HG02981 (cell line): ENCODE measurements around the gene SPINK4.

Experiments
- ATAC-seq: cut with Tn5 transposase; IDR thresholded peaks from one replicate; pipeline ENCODE4 v1.9.1; 2021; ENCODE audit warnings: mild to moderate bottlenecking, moderate library complexity; ENCODE audit not compliant: unreplicated experiment

The SPINK4 gene

GRCh38 chr9:33256236-33256635, 16.3 kb downstream of the SPINK4 start:
- no peak for ATAC-seq

DNA sequence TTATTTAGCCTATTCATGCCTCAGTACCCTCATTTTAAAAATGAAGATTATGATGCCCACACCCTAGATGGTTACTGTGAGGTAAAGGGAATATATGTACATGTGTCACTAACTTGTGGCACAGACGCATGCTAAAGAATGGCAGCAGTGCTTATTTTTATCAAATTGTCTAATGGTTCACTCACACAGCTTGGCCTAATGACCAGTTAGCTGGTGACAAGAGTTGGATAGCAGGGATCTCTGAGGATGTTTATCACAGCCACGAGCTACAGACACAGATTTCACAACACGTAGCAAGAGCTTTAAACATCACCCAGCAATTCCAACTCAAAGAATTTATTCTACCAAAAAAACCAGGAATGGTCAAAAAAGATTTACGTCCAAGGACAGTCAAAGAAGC, 17.3 kb downstream of the SPINK4 start:
- ATAC-seq: no peak

DNA sequence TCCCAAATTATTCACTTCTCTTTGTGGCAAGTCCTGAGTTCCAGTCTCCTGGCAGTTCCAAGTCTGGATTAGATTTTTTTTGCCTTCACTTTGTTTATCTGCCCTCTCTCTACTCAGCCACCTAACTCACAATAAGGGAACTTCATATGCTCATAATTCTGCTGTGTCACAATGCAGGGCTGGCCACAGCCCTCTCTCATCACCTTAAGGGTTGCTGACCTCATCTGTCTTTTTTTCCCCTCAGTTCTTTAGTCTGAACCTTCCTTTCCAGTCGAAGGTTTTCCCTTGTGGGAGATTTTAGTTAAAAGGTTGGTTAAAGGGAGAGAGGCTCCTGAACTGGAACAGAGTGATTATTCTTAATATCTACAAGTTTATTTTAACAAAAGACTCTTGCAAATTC, 20.4 kb downstream of the SPINK4 start:
- no peak for ATAC-seq

- ATAC-seq: no peak
Measured at GRCh38 chr9:33263131-33264002, 23.4 kb downstream of the SPINK4 start.

DNA sequence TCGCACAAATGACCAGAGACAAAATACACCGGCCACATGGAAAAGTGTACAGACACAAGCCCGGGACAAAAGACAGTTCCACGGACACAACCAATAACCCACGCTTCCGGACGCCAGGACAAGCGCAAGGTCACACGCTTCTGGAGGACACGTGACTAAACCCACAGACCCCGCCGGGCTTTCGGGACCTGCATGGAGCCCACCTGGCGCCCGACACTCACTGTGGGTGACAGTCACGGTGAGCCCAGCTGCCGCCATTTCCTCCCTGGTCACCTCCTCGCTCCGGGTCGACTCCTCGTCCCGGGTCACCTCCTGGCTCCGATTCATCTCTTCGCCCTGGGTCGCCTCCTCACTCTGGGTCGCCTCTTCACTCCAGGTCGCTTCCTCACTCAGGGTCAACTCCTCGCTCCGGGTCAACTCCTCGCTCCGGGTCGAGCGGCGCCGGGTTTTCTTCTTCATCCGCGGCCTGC, 24.1 kb downstream of the SPINK4 start:
- ATAC-seq: peak; percentile 22

DNA sequence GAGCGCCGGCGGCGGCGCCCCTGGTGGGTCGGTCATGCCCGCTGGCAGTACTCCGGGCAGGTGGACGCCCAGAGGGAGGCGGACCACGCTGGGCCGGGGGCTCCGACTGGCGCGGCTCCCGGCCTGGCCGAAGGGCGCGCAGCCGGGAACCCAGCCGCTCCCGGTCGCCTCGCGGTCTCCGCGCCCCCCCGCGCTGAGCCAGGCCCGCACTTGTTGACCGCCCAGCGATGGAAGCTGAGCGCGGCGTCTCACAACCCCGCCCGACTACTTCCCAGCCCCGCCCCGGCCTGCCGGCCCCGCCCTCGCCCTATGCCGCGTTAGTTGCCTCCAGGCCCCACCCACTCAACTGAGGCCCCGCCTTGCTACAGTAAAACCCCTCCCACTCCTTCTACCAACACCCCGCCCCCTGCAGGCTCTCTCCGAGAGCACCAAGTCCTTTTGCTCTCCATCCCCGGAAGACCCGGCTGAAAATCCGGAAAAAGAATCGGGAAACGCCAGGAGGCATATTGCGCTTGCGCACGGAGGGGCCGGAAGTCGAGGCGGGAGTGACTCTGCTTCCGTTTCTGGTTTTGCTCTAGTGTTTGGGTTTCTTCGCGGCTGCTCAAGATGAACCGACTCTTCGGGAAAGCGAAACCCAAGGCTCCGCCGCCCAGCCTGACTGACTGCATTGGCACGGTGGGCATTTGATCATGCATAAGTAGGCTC, 24.7 kb downstream of the SPINK4 start, which contains the start of the genes BAG1 and CHMP5:
Gene BAG1, minus strand, starts transcription at position 236 of the 705 bp plus-strand sequence.
Gene CHMP5, plus strand, starts transcription at position 577 of the 705 bp plus-strand sequence. Its CDS starts 30 bp downstream, at position 607.
- ATAC-seq: peak; percentile 87

GRCh38 chr9:33265211-33265865, 25.4 kb downstream of the SPINK4 start:
- no peak for ATAC-seq

GRCh38 chr9:33267151-33267767, 27.3 kb downstream of the SPINK4 start:
- no peak for ATAC-seq

GRCh38 chr9:33270146-33270545, 30.2 kb downstream of the SPINK4 start:
- no peak for ATAC-seq

- ATAC-seq: no peak
Measured at GRCh38 chr9:33272061-33272460, 32.1 kb downstream of the SPINK4 start.

DNA sequence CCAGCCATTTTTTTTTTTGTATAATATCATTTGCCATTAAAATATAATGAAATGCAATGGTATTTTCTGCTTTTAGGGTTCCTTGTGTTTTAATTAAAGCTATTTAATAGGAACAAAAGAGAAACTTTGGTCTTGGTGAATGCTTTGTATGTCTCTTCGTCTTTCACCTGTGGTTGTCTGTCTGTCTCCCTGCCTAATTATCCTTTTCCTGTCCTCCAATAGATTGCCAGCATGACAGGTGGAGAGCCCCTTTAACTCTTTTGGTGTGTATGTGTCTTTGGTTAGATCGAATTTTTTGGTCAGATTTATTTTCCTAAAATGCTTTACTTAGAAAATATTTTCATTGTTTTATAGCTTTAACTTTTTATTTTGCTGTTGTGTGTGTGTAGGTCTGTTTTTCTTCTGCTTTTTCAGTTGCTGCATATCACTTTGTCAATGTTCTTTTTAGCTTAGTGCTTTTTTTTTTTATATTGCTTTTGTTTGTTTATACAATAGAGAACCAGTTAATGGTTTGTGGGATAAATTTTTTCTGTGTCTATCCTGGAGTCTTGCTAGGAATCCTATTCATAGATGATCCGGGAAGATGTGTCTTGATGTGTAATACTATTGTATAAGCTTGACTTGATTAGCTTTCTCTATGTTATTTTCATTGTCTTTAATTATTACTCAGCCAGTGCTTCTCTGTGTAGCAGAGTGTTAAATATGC, 33.5 kb downstream of the SPINK4 start:
- no peak for ATAC-seq

- ATAC-seq: no peak
Measured at GRCh38 chr9:33273972-33274328, 34.0 kb downstream of the SPINK4 start.

- no peak for ATAC-seq
Measured at GRCh38 chr9:33277484-33277883, 37.5 kb downstream of the SPINK4 start.

GRCh38 chr9:33285502-33285901, 45.5 kb downstream of the SPINK4 start:
- no peak for ATAC-seq

GRCh38 chr9:33287087-33287490, 47.1 kb downstream of the SPINK4 start:
- ATAC-seq: no peak

DNA sequence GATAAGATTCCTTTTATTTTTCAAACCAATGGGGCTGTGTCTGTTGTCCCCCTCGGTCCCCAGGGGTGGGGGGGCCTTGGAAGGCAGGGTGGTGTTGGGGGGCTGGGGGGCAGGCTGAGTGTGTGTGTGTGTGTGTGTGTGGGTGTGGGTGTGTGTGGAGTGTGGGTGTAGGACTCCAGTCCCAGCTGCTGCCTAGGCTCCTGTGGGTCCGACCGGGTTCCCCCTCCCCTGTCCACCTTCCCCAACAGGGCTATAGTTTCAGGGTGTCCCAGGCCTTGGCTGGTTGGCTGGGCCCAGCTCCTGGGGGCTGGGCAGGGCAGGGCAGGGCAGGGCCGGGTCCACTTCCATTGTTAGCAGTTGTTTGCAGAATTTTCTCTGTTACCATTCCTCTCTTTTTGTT, 48.3 kb downstream of the SPINK4 start:
- no peak for ATAC-seq

GRCh38 chr9:33288828-33289483, 49.0 kb downstream of the SPINK4 start:
- no peak for ATAC-seq

DNA sequence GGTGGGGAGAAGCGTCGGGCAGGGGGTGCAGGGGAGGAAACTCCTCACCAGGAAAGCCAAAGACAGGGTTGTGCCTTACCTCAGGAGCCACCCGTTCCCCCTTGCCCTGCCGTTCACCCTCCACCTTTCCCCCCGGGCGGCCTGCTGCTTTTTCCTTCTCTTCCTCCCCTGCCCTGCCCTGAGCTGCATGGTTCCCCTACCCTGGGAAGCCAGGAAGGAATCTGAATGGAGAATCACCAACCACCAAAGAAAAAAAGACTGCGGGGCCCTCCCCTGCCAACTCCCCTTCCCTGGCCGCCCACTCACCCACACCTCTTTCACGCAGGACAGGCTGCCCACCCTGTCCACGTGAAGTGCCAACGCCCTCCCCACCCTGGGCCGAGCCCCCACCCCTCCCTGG, 49.5 kb downstream of the SPINK4 start:
- no peak for ATAC-seq

DNA sequence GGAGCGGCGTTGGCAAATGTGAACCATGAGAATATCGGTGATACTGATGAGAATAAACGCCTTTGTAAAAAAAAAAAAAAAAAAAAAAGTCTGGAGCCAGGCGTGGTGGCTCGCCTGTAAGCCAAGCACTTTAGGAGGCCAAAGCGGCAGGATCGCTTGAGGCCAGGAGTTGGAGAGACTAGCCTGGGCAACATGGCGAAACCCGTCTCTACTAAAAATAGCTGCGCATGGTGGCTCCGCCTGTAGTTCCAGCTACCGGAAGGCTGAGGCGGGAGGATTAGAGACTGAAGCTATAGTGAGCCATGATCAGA, 49.9 kb downstream of the SPINK4 start:
- ATAC-seq: no peak
